IMR-90 (cell line): ENCODE results near the gene XDH. TPM values are rescaled to one million over a fixed set of nuclear protein-coding genes. Genes with fewer than 3 reads are reported as not detected.

ENCODE experiments used
- ATAC-seq: fragments of 200-7000 bp; cut with Tn5 transposase; 2 replicates; pipeline ENCODE4 v1.9.1; 2020; ENCODE audit warnings: low read depth, mild to moderate bottlenecking, moderate library complexity
- BruUV-seq: library from RNA; stranded (reverse); fragments of 400-500 nt; replicated peaks from 2 replicates; lab custom pipeline; 2021; lab: Mats Ljungman, UMichigan
- CTCF ChIA-PET: fragments of 300-600 bp; formaldehyde crosslinking; extraction: SDS; loops from one replicate; lab custom pipeline; 2021; ENCODE audit warnings: antibody characterized with exemption; lab: Yijun Ruan, JAX
- POLR2A ChIA-PET: fragments of 300-600 bp; sonication (Branson Sonifier 250); formaldehyde crosslinking; loops from one replicate; lab custom pipeline; 2022; ENCODE audit warnings: antibody characterized with exemption; ENCODE audit not compliant: unreplicated experiment; lab: Charles Lee
- DNase-seq: peaks from one replicate; pipeline ENCODE4 v3.0.0; 2013
- H2AFZ ChIP-seq: replicated peaks from 2 replicates; pipeline ENCODE3; 2013; ENCODE audit warnings: low read length, mild to moderate bottlenecking; ENCODE audit not compliant: poor library complexity
- H2AK5ac ChIP-seq: 2 replicates; pipeline ENCODE4 v1.6.1; 2013; ENCODE audit warnings: low read depth, low read length, inconsistent platforms
- H2AK9ac ChIP-seq: replicated peaks from 2 replicates; pipeline ENCODE3; 2013; ENCODE audit warnings: mild to moderate bottlenecking, low read depth, low read length, moderate library complexity; ENCODE audit not compliant: poor library complexity
- H2BK120ac ChIP-seq: 2 replicates; pipeline ENCODE4 v1.6.1; 2013; ENCODE audit warnings: low read depth, low read length, inconsistent platforms
- H2BK15ac ChIP-seq: 3 replicates; pipeline ENCODE4 v1.6.1; 2013; ENCODE audit warnings: low read depth, low read length, inconsistent platforms
- H2BK20ac ChIP-seq: 2 replicates; pipeline ENCODE4 v1.6.1; 2013; ENCODE audit warnings: low read depth, mild to moderate bottlenecking, inconsistent platforms, low read length, moderate library complexity
- H2BK5ac ChIP-seq: 2 replicates; pipeline ENCODE4 v1.6.1; 2013; ENCODE audit warnings: mild to moderate bottlenecking, low read depth, low read length, inconsistent platforms; ENCODE audit not compliant: poor library complexity, severe bottlenecking
- H3K14ac ChIP-seq: replicated peaks from 2 replicates; pipeline ENCODE4 v1.6.1; 2013; ENCODE audit warnings: low read depth, low read length, inconsistent platforms
- H3K18ac ChIP-seq: 2 replicates; pipeline ENCODE4 v1.6.1; 2013; ENCODE audit warnings: low read depth, low read length, control low read depth
- H3K23ac ChIP-seq: 2 replicates; pipeline ENCODE4 v1.6.1; 2013; ENCODE audit warnings: low read depth, low read length, inconsistent platforms
- H3K27ac ChIP-seq: 2 replicates; pipeline ENCODE4 v1.5.1; 2013; ENCODE audit warnings: mild to moderate bottlenecking, control low read depth, low read length; ENCODE audit not compliant: insufficient read depth
- H3K27me3 ChIP-seq: 2 replicates; pipeline ENCODE4 v1.6.1; 2013; ENCODE audit warnings: low read length; ENCODE audit not compliant: control insufficient read depth, insufficient read depth
- H3K36me3 ChIP-seq: 2 replicates; pipeline ENCODE4 v1.6.1; 2013; ENCODE audit warnings: low read length, mixed read lengths; ENCODE audit not compliant: control insufficient read depth, insufficient read depth
- H3K4ac ChIP-seq: 2 replicates; pipeline ENCODE4 v1.6.1; 2013; ENCODE audit warnings: low read depth, low read length, inconsistent platforms
- H3K4me1 ChIP-seq: 2 replicates; pipeline ENCODE4 v1.6.1; 2013; ENCODE audit warnings: low read length, mixed read lengths; ENCODE audit not compliant: control insufficient read depth, insufficient read depth
- H3K4me2 ChIP-seq: 2 replicates; pipeline ENCODE4 v1.6.1; 2013; ENCODE audit warnings: low read depth, mild to moderate bottlenecking, control low read depth, low read length, moderate library complexity
- H3K4me3 ChIP-seq: 2 replicates; pipeline ENCODE4 v1.5.1; 2013; ENCODE audit warnings: low read depth, mild to moderate bottlenecking, control low read depth, low read length, moderate library complexity; ENCODE audit not compliant: insufficient read depth
- H3K56ac ChIP-seq: 2 replicates; pipeline ENCODE4 v1.6.1; 2013; ENCODE audit warnings: low read length, inconsistent platforms; ENCODE audit not compliant: insufficient read depth; ENCODE audit errors: extremely low read depth
- H3K79me1 ChIP-seq, 2 experiments: 2 replicates each; pipeline ENCODE4 v1.6.1; 2013; ENCODE audit warnings: low read length in 2 of 2, inconsistent platforms in 1 of 2, low read depth in 1 of 2
- H3K9ac ChIP-seq: 2 replicates; pipeline ENCODE4 v1.6.1; 2013; ENCODE audit warnings: low read depth, low read length, control low read depth
- H3K9me1 ChIP-seq: 2 replicates; pipeline ENCODE4 v1.6.1; 2013; ENCODE audit warnings: low read length, inconsistent platforms; ENCODE audit not compliant: insufficient read depth
- H3K9me3 ChIP-seq: 2 replicates; pipeline ENCODE4 v1.6.1; 2013; ENCODE audit warnings: low read length; ENCODE audit not compliant: control insufficient read depth, insufficient read depth
- H4K20me1 ChIP-seq: 2 replicates; pipeline ENCODE4 v1.6.1; 2013; ENCODE audit warnings: low read length, inconsistent platforms; ENCODE audit not compliant: insufficient read depth
- H4K5ac ChIP-seq: 2 replicates; pipeline ENCODE4 v1.6.1; 2013; ENCODE audit warnings: mild to moderate bottlenecking, low read depth, low read length, control low read depth
- H4K8ac ChIP-seq, 2 experiments: 2 replicates each; pipeline ENCODE4 v1.6.1; 2013; ENCODE audit warnings: low read depth in 2 of 2, low read length in 2 of 2, control low read depth in 1 of 2, inconsistent platforms in 1 of 2
- H4K91ac ChIP-seq: 2 replicates; pipeline ENCODE4 v1.6.1; 2013; ENCODE audit warnings: low read depth, low read length, inconsistent platforms; ENCODE audit not compliant: insufficient read depth
- CEBPB ChIP-seq: IDR thresholded peaks from 2 replicates; pipeline ENCODE4 v1.6.1; 2012; ENCODE audit warnings: low read depth, low read length, improper control_type of control experiment
- CHD1 ChIP-seq: IDR thresholded peaks from 2 replicates; pipeline ENCODE4 v1.6.1; 2012; ENCODE audit warnings: low read depth, low read length, improper control_type of control experiment
- FOS ChIP-seq: fragments of 150-350 bp; IDR thresholded peaks from 2 replicates; pipeline ENCODE4 v1.6.1; 2016; ENCODE audit warnings: low read depth, low read length
- MAZ ChIP-seq: IDR thresholded peaks from 2 replicates; pipeline ENCODE4 v1.6.1; 2012; ENCODE audit warnings: low read depth, mild to moderate bottlenecking, low read length, improper control_type of control experiment, moderate library complexity, borderline replicate concordance
- NFE2L2 ChIP-seq: fragments of 150-350 bp; IDR thresholded peaks from 2 replicates; pipeline ENCODE4 v1.6.1; 2016; ENCODE audit warnings: low read depth, mild to moderate bottlenecking, low read length
- RAD21 ChIP-seq: IDR thresholded peaks from 2 replicates; pipeline ENCODE4 v1.6.1; 2012; ENCODE audit warnings: low read length, improper control_type of control experiment
- RCOR1 ChIP-seq: IDR thresholded peaks from 2 replicates; pipeline ENCODE4 v1.6.1; 2012; ENCODE audit warnings: mild to moderate bottlenecking, low read length, improper control_type of control experiment; ENCODE audit not compliant: insufficient replicate concordance
- RFX5 ChIP-seq: IDR thresholded peaks from 2 replicates; pipeline ENCODE4 v1.8.0; 2012; ENCODE audit warnings: low read depth, mild to moderate bottlenecking, low read length, moderate library complexity
- SMC3 ChIP-seq: fragments of 150-350 bp; IDR thresholded peaks from 2 replicates; pipeline ENCODE4 v1.6.1; 2016; ENCODE audit warnings: low read depth, mild to moderate bottlenecking, antibody characterized with exemption, low read length, moderate library complexity
- USF2 ChIP-seq: fragments of 150-350 bp; IDR thresholded peaks from 2 replicates; pipeline ENCODE4 v1.6.1; 2017; ENCODE audit warnings: mild to moderate bottlenecking, antibody characterized with exemption, low read length, low read depth
- dilution Hi-C: fragments of 300-500 bp; cut with HindIII; formaldehyde crosslinking; loops from one replicate; pipeline ENCODE4 v1.14.3; 2018; ENCODE audit warnings: low sequenced_read_pairs; ENCODE audit not compliant: unreplicated experiment
- in situ Hi-C: fragments of 300-500 bp; cut with MboI; formaldehyde crosslinking; loops from 3 replicates; pipeline ENCODE4 v1.14.3; 2019; ENCODE audit warnings: low sequenced_read_pairs, inconsistent platforms, mixed read lengths
- intact Hi-C: fragments of 100-400 bp; cut with micrococcal nuclease; formaldehyde crosslinking; loops from 2 replicates; pipeline ENCODE4 v1.10.0; 2022
- polyA plus RNA-seq, 3 experiments: library from polyadenylated mRNA; depleted of rRNA; stranded (reverse); fragments of >200 nt; gene quantifications; 2 replicates each; pipeline ENCODE4 v1.2.3, GENCODE V29; 2012; ENCODE audit warnings: low replicate concordance in 1 of 3
- total RNA-seq: library from RNA; depleted of rRNA; stranded (reverse); fragments of >200 nt; gene quantifications from 2 replicates; pipeline ENCODE4 v1.2.3, GENCODE V29; 2012

The XDH gene
- total and polyA plus RNA-seq, 2 of the 4 experiments (the other 2 are of a cell fraction): 0.46 to 1.1 TPM

GRCh38 chr2:31386648-31387047, 27.9 kb downstream of the XDH start:
- H2AK9ac ChIP-seq: no peak overlapping the region
- CTCF ChIA-PET: interaction anchor here (0.8 kb wide), 1 partner anchor 32 kb away, joined by 3 read pairs; no protein-coding TSS in a partner anchor
- H3K9me1 ChIP-seq: peaks cover 27% of the 10 kb centered on the region
- no peak overlapping the region for H3K4me2 ChIP-seq
- peak overlapping the region; percentile 98; the same call in 1 of the 2 replicates for H2BK120ac ChIP-seq
- TF ChIP-seq FOS: no peak
- no peak for TF ChIP-seq SMC3
- TF ChIP-seq CHD1: no peak
- TF ChIP-seq RAD21: no peak
- no peak for TF ChIP-seq RFX5
- TF ChIP-seq RCOR1: no peak
- no peak for TF ChIP-seq CEBPB
- no peak for TF ChIP-seq USF2
- no peak for TF ChIP-seq MAZ
- no peak for TF ChIP-seq NFE2L2
- no peaks in the 10 kb centered on the region for H3K36me3 ChIP-seq
- H3K9me3 ChIP-seq: no peaks in the 10 kb centered on the region
- POLR2A ChIA-PET: no interaction called here
- no peak for DNase-seq
- peak overlapping the region; percentile 56; the same call in 1 of the 2 replicates for H2AK5ac ChIP-seq
- intact Hi-C loops: no loop called here
- no peak overlapping the region for H3K27ac ChIP-seq
- no peak overlapping the region for H2BK5ac ChIP-seq
- no peak overlapping the region for H2BK15ac ChIP-seq
- H3K4ac ChIP-seq: peak overlapping the region; percentile 62; the same call in 1 of the 2 replicates
- H2BK20ac ChIP-seq: peak overlapping the region; percentile 61; the same call in 1 of the 2 replicates
- ATAC-seq: no peak
- in situ Hi-C loops: no loop called here
- H4K5ac ChIP-seq: no peak overlapping the region
- no peak overlapping the region for H3K23ac ChIP-seq
- no peak overlapping the region for H4K91ac ChIP-seq
- H3K4me1 ChIP-seq: peaks cover 19% of the 10 kb centered on the region
- BruUV-seq: no TSS peak
- H3K27me3 ChIP-seq: no peaks in the 10 kb centered on the region
- H2AFZ ChIP-seq: no peak overlapping the region
- H3K9ac ChIP-seq: no peak overlapping the region
- H3K18ac ChIP-seq: no peak overlapping the region; the same call in 1 of the 2 replicates
- dilution Hi-C loops: no loop called here
- H4K8ac ChIP-seq: no peak overlapping the region
- no peak overlapping the region for H3K14ac ChIP-seq
- no peak overlapping the region for H3K56ac ChIP-seq
- H4K20me1 ChIP-seq: no peaks in the 10 kb centered on the region
- no peak overlapping the region for H3K4me3 ChIP-seq
- no peaks in the 10 kb centered on the region; a peak in 1 of 4 replicates for H3K79me1 ChIP-seq
